ENCODE measurements around the gene EHBP1. TPM values are rescaled to one million over a fixed set of nuclear protein-coding genes. Genes with fewer than 3 reads are reported as not detected.
"Not testable (repeated sequence)": the region's sequence is repeated elsewhere in the genome, so short reads cannot be mapped to it uniquely, and the experiment has no call there.

Gene EHBP1
- polyA plus RNA-seq, 3 donors, result 4.2 to 6.1 (median 6.0) TPM

- Histone ChIP-seq H3K79me2 (ENCODE audit: insufficient read depth, low read length) (no peaks in the 10 kb centered on the region), H3K9ac (ENCODE audit: insufficient read depth, low read length, poor library complexity, severe bottlenecking) (no peak overlapping the region), H3K36me3 (replicated peaks in 1 of 2; ENCODE audit: control insufficient read depth in 1 of 2, insufficient read depth in 2 of 2, low read length in 2 of 2) (no peaks in the 10 kb centered on the region), H3K4me3 (replicated peaks in 1 of 3; ENCODE audit: low read depth in 2 of 3, low read length in 3 of 3) (no peak overlapping the region), H3K9me3 (replicated peaks in 1 of 2; ENCODE audit: control insufficient read depth in 1 of 2, insufficient read depth in 1 of 2, low read length in 2 of 2) (no peaks in the 10 kb centered on the region), H2AFZ (ENCODE audit: insufficient read depth, low read depth, low read length, poor library complexity, severe bottlenecking) (no peak overlapping the region), H3K27me3 (ENCODE audit: control insufficient read depth in 2 of 2, insufficient read depth in 2 of 2, low read length in 2 of 2) (no peaks in the 10 kb centered on the region), H3K4me2 (replicated peaks; ENCODE audit: extremely low read depth, low read length, poor library complexity, severe bottlenecking) (no peak overlapping the region), H4K20me1 (ENCODE audit: insufficient read depth, low read length) (no peaks in the 10 kb centered on the region), H3K27ac (ENCODE audit: low read depth in 1 of 2, low read length in 2 of 2) (no peak overlapping the region), H3K4me1 (ENCODE audit: control insufficient read depth in 1 of 2, insufficient read depth in 2 of 2, low read length in 2 of 2) (no peaks in the 10 kb centered on the region)
- no peak for DNase-seq
- intact Hi-C loops (cut with micrococcal nuclease), result no loop called here
- Mint-ChIP-seq H3K36me3 (peaks cover 17 to 21% of the 10 kb centered on the region in 2 donors), H3K27ac (no peak overlapping the region), H3K9me3 (peaks cover 0 to 21% (median 10%) of the 10 kb centered on the region in 7 donors), H3K4me3 (no peak overlapping the region), H3K4me1 (peaks cover 2% of the 10 kb centered on the region), H3K27me3 (ENCODE audit: low read depth in 3 of 3) (peaks cover 0 to 1% (median 0%) of the 10 kb centered on the region in 3 donors)
- no peak for TF ChIP-seq CTCF (IDR thresholded peaks at IDR 0.05)
- no CpG with 5 or more reads among the region's 4 CpGs for WGBS (ENCODE audit: insufficient coverage)
Observed at GRCh38 chr2:62747876-62748275, 42.4 kb downstream of the EHBP1 start.

- H3K79me2 ChIP-seq (ENCODE audit: insufficient read depth, low read length); H3K4me2 ChIP-seq (replicated peaks; ENCODE audit: extremely low read depth, low read length, poor library complexity, severe bottlenecking); H3K4me1 Mint-ChIP-seq; H3K27ac ChIP-seq (ENCODE audit: low read depth in 1 of 2, low read length in 2 of 2); H3K27me3 ChIP-seq (ENCODE audit: control insufficient read depth in 2 of 2, insufficient read depth in 2 of 2, low read length in 2 of 2); H3K9ac ChIP-seq (ENCODE audit: insufficient read depth, low read length, poor library complexity, severe bottlenecking); H3K9me3 ChIP-seq (replicated peaks in 1 of 2; ENCODE audit: control insufficient read depth in 1 of 2, insufficient read depth in 1 of 2, low read length in 2 of 2); H3K4me3 Mint-ChIP-seq; H3K27ac Mint-ChIP-seq; DNase-seq; H3K27me3 Mint-ChIP-seq (ENCODE audit: low read depth in 3 of 3); H3K36me3 ChIP-seq (replicated peaks in 1 of 2; ENCODE audit: control insufficient read depth in 1 of 2, insufficient read depth in 2 of 2, low read length in 2 of 2); H3K4me1 ChIP-seq (ENCODE audit: control insufficient read depth in 1 of 2, insufficient read depth in 2 of 2, low read length in 2 of 2); H3K4me3 ChIP-seq (replicated peaks in 1 of 3; ENCODE audit: low read depth in 2 of 3, low read length in 3 of 3); H2AFZ ChIP-seq (ENCODE audit: insufficient read depth, low read depth, low read length, poor library complexity, severe bottlenecking); H4K20me1 ChIP-seq (ENCODE audit: insufficient read depth, low read length); intact Hi-C loops (cut with micrococcal nuclease): not testable (repeated sequence)
- peaks cover 8 to 33% (median 17%) of the 10 kb centered on the region in 7 donors for H3K9me3 Mint-ChIP-seq
- H3K36me3 Mint-ChIP-seq, result peaks cover 21 to 31% of the 10 kb centered on the region in 2 donors
- no CpG with 5 or more reads among the region's 1 CpG for WGBS (ENCODE audit: insufficient coverage)
Observed at GRCh38 chr2:62749111-62749510, 43.6 kb downstream of the EHBP1 start.

Measured in CD14-positive monocyte (primary cell).